ENCODE measurements around the gene PSMB2. TPM values are rescaled to one million over a fixed set of nuclear protein-coding genes. Genes with fewer than 3 reads are reported as not detected.

Gene PSMB2
- total RNA-seq, 1 donor from 2014 or later = 116 TPM

- intact Hi-C loops (cut with micrococcal nuclease) = loop anchor here (2.0 to 5.0 kb wide), 2 partner anchors 82 to 526 kb away; partner anchors contain the start of genes PSMB2 and ZMYM6
These were observed 82.7 kb downstream of the PSMB2 start for GRCh38 chr1:35558374-35559316.

- intact Hi-C loops (cut with micrococcal nuclease) = loop anchor here (1.0 to 5.0 kb wide), 10 partner anchors 51 to 907 kb away; partner anchors contain the start of genes AGO3, MRPS15, PSMB2 and ZMYM4
These were observed 83.5 kb downstream of the PSMB2 start, which contains the start of gene NCDN for GRCh38 chr1:35557611-35558373. TSS of gene NCDN (plus strand) at chr1:35557799. CDS start at chr1:35558191, 392 bp downstream.

GRCh38 chr1:35557118-35557610 lies 84.2 kb downstream of the PSMB2 start, which contains the start of gene KIAA0319L:
TSS of gene KIAA0319L (minus strand) at chr1:35557403. CDS start at chr1:35554491, 2,912 bp downstream.
- intact Hi-C loops (cut with micrococcal nuclease) = loop anchor here (1.0 to 5.0 kb wide), 9 partner anchors 51 to 907 kb away; partner anchors contain the start of genes AGO3, MRPS15, ZMYM4 and ZMYM6

GRCh38 chr1:35556484-35557117 lies 84.7 kb downstream of the PSMB2 start:
- intact Hi-C loops (cut with micrococcal nuclease) = loop anchor here (1.0 to 5.0 kb wide), 9 partner anchors 50 to 908 kb away; partner anchors contain the start of genes AGO3, MRPS15, ZMYM4 and ZMYM6

- intact Hi-C loops (cut with micrococcal nuclease) = loop anchor here (2.0 to 5.0 kb wide), 4 partner anchors 287 to 524 kb away; partner anchors contain the start of genes AGO3, ZMYM4 and ZMYM6
These were observed 85.5 kb downstream of the PSMB2 start for GRCh38 chr1:35555601-35556477.

GRCh38 chr1:35555212-35555584 lies 86.1 kb downstream of the PSMB2 start:
- intact Hi-C loops (cut with micrococcal nuclease) = loop anchor here (5.0 kb wide), 1 partner anchor 523 kb away; the partner anchor contains the start of gene ZMYM6

- intact Hi-C loops (cut with micrococcal nuclease) = loop anchor here (5.0 kb wide), 1 partner anchor 522 kb away; the partner anchor contains the start of gene ZMYM6
These were observed 86.8 kb downstream of the PSMB2 start for GRCh38 chr1:35554266-35555211.

- intact Hi-C loops (cut with micrococcal nuclease) = no loop called here
These were observed 87.5 kb downstream of the PSMB2 start for GRCh38 chr1:35553851-35554250.

Other genes starting within 250 kb of the PSMB2 start
- 80.3 and 84.6 TPM in 2 replicates for gene KIAA0319L, start 84.1 kb downstream of the PSMB2 start, total RNA-seq
- gene NCDN, start 83.7 kb downstream of the PSMB2 start, total RNA-seq = 70.6 and 72.0 TPM in 2 replicates
- 0.42 and 0.83 TPM in 2 replicates for gene TFAP2E, start 68.2 kb downstream of the PSMB2 start, total RNA-seq
- gene C1orf216, start 77.4 kb upstream of the PSMB2 start, total RNA-seq = 17.6 and 20.8 TPM in 2 replicates
- gene CLSPN, start 128.5 kb upstream of the PSMB2 start, total RNA-seq = 50.3 and 51.1 TPM in 2 replicates
- gene AGO4, start 166.5 kb upstream of the PSMB2 start, total RNA-seq = 16.6 and 18.9 TPM in 2 replicates
- 25.7 and 26.4 TPM in 2 replicates for gene AGO1, start 241.7 kb upstream of the PSMB2 start, total RNA-seq